ENCODE results near the gene PEF1.
A peak's percentile ranks its signal among the peaks of the same experiment; 100 is the strongest.

Gene PEF1

GRCh38 chr1:31626223-31627207 lies 18.2 kb downstream of the PEF1 start:
- DNase-seq = peak; percentile 29

- DNase-seq = peak; percentile 69
Measured at GRCh38 chr1:31625561-31626222, 19.0 kb downstream of the PEF1 start.

- no peak for DNase-seq
Measured at GRCh38 chr1:31624731-31625514, 19.8 kb downstream of the PEF1 start.

GRCh38 chr1:31624309-31624708 lies 20.4 kb downstream of the PEF1 start:
- no peak for DNase-seq

GRCh38 chr1:31623365-31623764 lies 21.3 kb downstream of the PEF1 start:
- DNase-seq = no peak

- no peak for DNase-seq
Measured at GRCh38 chr1:31621847-31622730, 22.6 kb downstream of the PEF1 start.

GRCh38 chr1:31621498-31621820 lies 23.2 kb downstream of the PEF1 start:
- DNase-seq = no peak

- DNase-seq = no peak
Measured at GRCh38 chr1:31620631-31621497, 23.8 kb downstream of the PEF1 start.

- no peak for DNase-seq
Measured at GRCh38 chr1:31618916-31619846, 25.5 kb downstream of the PEF1 start.

- DNase-seq = peak; percentile 38
Measured at GRCh38 chr1:31617916-31618746, 26.5 kb downstream of the PEF1 start.

- no peak for DNase-seq
Measured at GRCh38 chr1:31617218-31617915, 27.3 kb downstream of the PEF1 start, which contains the start of gene HCRTR1. HCRTR1 (plus strand) TSS chr1:31617689; CDS start chr1:31619193, 1,504 bp downstream.

GRCh38 chr1:31615939-31616338 lies 28.7 kb downstream of the PEF1 start:
- DNase-seq = no peak

GRCh38 chr1:31615414-31615813 lies 29.3 kb downstream of the PEF1 start:
- DNase-seq = peak; percentile 20

- no peak for DNase-seq
Measured at GRCh38 chr1:31614414-31615005, 30.2 kb downstream of the PEF1 start.

- DNase-seq = no peak
Measured at GRCh38 chr1:31609514-31610118, 35.1 kb downstream of the PEF1 start.

- no peak for DNase-seq
Measured at GRCh38 chr1:31607360-31607759, 37.3 kb downstream of the PEF1 start.

GRCh38 chr1:31605908-31606427 lies 38.7 kb downstream of the PEF1 start:
- peak; percentile 79 for DNase-seq

Data from fibroblast of skin of right biceps (primary cell).